ENCODE measurements around the gene FNDC1. TPM values are rescaled to one million over a fixed set of nuclear protein-coding genes. Genes with fewer than 3 reads are reported as not detected.

The FNDC1 gene
- total and polyA plus RNA-seq, 9 donors = 0.08 to 7.3 (median 1.1) TPM

GRCh38 chr6:159305804-159306537, 136.8 kb downstream of the FNDC1 start:
- WGBS, 3 donors = 52 to 54% (median 54%) methylated on average over 3 of the region's 3 CpGs
- Histone ChIP-seq H3K27me3 (no peaks in the 10 kb centered on the region), H3K4me3 (no peak overlapping the region), H3K36me3 (no peaks in the 10 kb centered on the region), H3K27ac (no peak overlapping the region), H3K4me1 (ENCODE audit: insufficient read depth) (no peaks in the 10 kb centered on the region), H3K9me3 (no peaks in the 10 kb centered on the region)
- no peak for TF ChIP-seq POLR2A (IDR thresholded peaks at IDR 0.05)
- TF ChIP-seq EP300 (IDR thresholded peaks at IDR 0.05) = no peak
- TF ChIP-seq CTCF (IDR thresholded peaks at IDR 0.05) = no peak
- intact Hi-C loops (cut with DNase I) = no loop called here
- DNase-seq = no peak

- H3K9me3 ChIP-seq = no peaks in the 10 kb centered on the region
- TF ChIP-seq CTCF (IDR thresholded peaks at IDR 0.05) = no peak
- no peak for TF ChIP-seq EP300 (IDR thresholded peaks at IDR 0.05)
- TF ChIP-seq POLR2A (IDR thresholded peaks at IDR 0.05) = no peak
- WGBS, 3 donors = 90 to 95% (median 92%) methylated on average over 2 of the region's 2 CpGs
- no peaks in the 10 kb centered on the region for H3K36me3 ChIP-seq
- H3K4me3 ChIP-seq = no peak overlapping the region
- intact Hi-C loops (cut with DNase I) = no loop called here
- no peak overlapping the region for H3K27ac ChIP-seq
- no peaks in the 10 kb centered on the region for H3K4me1 ChIP-seq (ENCODE audit: insufficient read depth)
- no peak for DNase-seq
- H3K27me3 ChIP-seq = no peaks in the 10 kb centered on the region
Measured at GRCh38 chr6:159307246-159307790, 138.1 kb downstream of the FNDC1 start.

- Histone ChIP-seq H3K36me3 (no peaks in the 10 kb centered on the region), H3K9me3 (no peaks in the 10 kb centered on the region), H3K27ac (no peak overlapping the region), H3K4me3 (no peak overlapping the region), H3K4me1 (ENCODE audit: insufficient read depth) (no peaks in the 10 kb centered on the region), H3K27me3 (no peaks in the 10 kb centered on the region)
- no peak for DNase-seq
- intact Hi-C loops (cut with DNase I) = no loop called here
- no peak for TF ChIP-seq CTCF (IDR thresholded peaks at IDR 0.05)
- WGBS, 3 donors = 0 to 20% (median 0%) methylated on average over 1 of the region's 1 CpG
Measured at GRCh38 chr6:159308198-159308597, 139.0 kb downstream of the FNDC1 start.

- Histone ChIP-seq H3K4me3 (no peak overlapping the region), H3K27ac (no peak overlapping the region), H3K9me3 (no peaks in the 10 kb centered on the region), H3K27me3 (no peaks in the 10 kb centered on the region), H3K4me1 (ENCODE audit: insufficient read depth) (no peaks in the 10 kb centered on the region), H3K36me3 (no peaks in the 10 kb centered on the region)
- no peak for TF ChIP-seq CTCF (IDR thresholded peaks at IDR 0.05)
- no peak for TF ChIP-seq POLR2A (IDR thresholded peaks at IDR 0.05)
- no peak for TF ChIP-seq EP300 (IDR thresholded peaks at IDR 0.05)
- WGBS, 3 donors = 90 to 91% (median 91%) methylated on average over 1 of the region's 1 CpG
- intact Hi-C loops (cut with DNase I) = no loop called here
- DNase-seq = no peak
Measured at GRCh38 chr6:159309723-159310122, 140.5 kb downstream of the FNDC1 start.

Measured in ovary (tissue), 9 donors.